H9 (cell line): ENCODE measurements around the gene PEDS1. TPM values are rescaled to one million over a fixed set of nuclear protein-coding genes. Genes with fewer than 3 reads are reported as not detected.

Experiments
- DNase-seq: peaks from one replicate; pipeline ENCODE4 v3.0.0-alpha.2; 2017
- H2AFZ ChIP-seq: one replicate; pipeline ENCODE4 v1.6.1; 2013; ENCODE audit warnings: mild to moderate bottlenecking, low read length, control low read depth, moderate library complexity
- H2AK5ac ChIP-seq: 2 replicates; pipeline ENCODE4 v1.6.1; 2013; ENCODE audit warnings: low read length, control low read depth, mixed read lengths; ENCODE audit not compliant: insufficient read length
- H2BK120ac ChIP-seq: one replicate; pipeline ENCODE4 v1.6.1; 2013; ENCODE audit warnings: low read depth, mild to moderate bottlenecking, low read length, control low read depth, inconsistent platforms; ENCODE audit not compliant: poor library complexity, severe bottlenecking
- H2BK12ac ChIP-seq: 2 replicates; pipeline ENCODE4 v1.6.1; 2013; ENCODE audit warnings: low read length, control low read depth, mixed read lengths, low read depth; ENCODE audit not compliant: insufficient read length
- H2BK15ac ChIP-seq: 2 replicates; pipeline ENCODE4 v1.6.1; 2013; ENCODE audit warnings: low read depth, low read length, control low read depth
- H2BK20ac ChIP-seq: one replicate; pipeline ENCODE4 v1.6.1; 2013; ENCODE audit warnings: low read depth, mild to moderate bottlenecking, low read length, control low read depth, inconsistent platforms; ENCODE audit not compliant: poor library complexity, severe bottlenecking
- H2BK5ac ChIP-seq: 2 replicates; pipeline ENCODE4 v1.6.1; 2013; ENCODE audit warnings: low read length, control low read depth, mixed read lengths; ENCODE audit not compliant: insufficient read length
- H3K14ac ChIP-seq: 2 replicates; pipeline ENCODE4 v1.6.1; 2013; ENCODE audit warnings: low read length, control low read depth; ENCODE audit not compliant: insufficient read depth
- H3K18ac ChIP-seq: 2 replicates; pipeline ENCODE4 v1.6.1; 2013; ENCODE audit warnings: low read depth, mild to moderate bottlenecking, mixed read lengths, low read length, control low read depth; ENCODE audit not compliant: insufficient read length
- H3K23ac ChIP-seq: 2 replicates; pipeline ENCODE4 v1.6.1; 2013; ENCODE audit warnings: low read length, control low read depth, mixed read lengths, low read depth; ENCODE audit not compliant: insufficient read length
- H3K23me2 ChIP-seq: 2 replicates; pipeline ENCODE4 v1.6.1; 2013; ENCODE audit warnings: low read depth, mild to moderate bottlenecking, mixed read lengths, low read length, control low read depth; ENCODE audit not compliant: insufficient read length, poor library complexity, severe bottlenecking
- H3K27ac ChIP-seq: 2 replicates; pipeline ENCODE4 v1.5.1; 2013; ENCODE audit warnings: low read length, control low read depth, mixed read lengths, low read depth; ENCODE audit not compliant: insufficient read length
- H3K27me3 ChIP-seq: 2 replicates; pipeline ENCODE4 v1.6.1; 2013; ENCODE audit warnings: low read length, control low read depth, inconsistent platforms; ENCODE audit not compliant: insufficient read depth
- H3K4ac ChIP-seq: 2 replicates; pipeline ENCODE4 v1.6.1; 2013; ENCODE audit warnings: low read depth, mild to moderate bottlenecking, control low read depth, inconsistent platforms, low read length, moderate library complexity
- H3K4me1 ChIP-seq: 2 replicates; pipeline ENCODE4 v1.6.1; 2013; ENCODE audit warnings: low read length, control low read depth, inconsistent platforms; ENCODE audit not compliant: insufficient read depth
- H3K4me2 ChIP-seq: 2 replicates; pipeline ENCODE4 v1.6.1; 2013; ENCODE audit warnings: low read length, control low read depth, mixed read lengths; ENCODE audit not compliant: insufficient read length, insufficient read depth
- H3K56ac ChIP-seq: 2 replicates; pipeline ENCODE4 v1.6.1; 2013; ENCODE audit warnings: low read depth, mild to moderate bottlenecking, mixed read lengths, low read length, control low read depth; ENCODE audit not compliant: insufficient read length
- H3K79me1 ChIP-seq: 2 replicates; pipeline ENCODE4 v1.6.1; 2013; ENCODE audit warnings: low read depth, mild to moderate bottlenecking, moderate library complexity, low read length, control low read depth, inconsistent platforms; ENCODE audit not compliant: insufficient read depth, poor library complexity, severe bottlenecking
- H3K79me2 ChIP-seq: 2 replicates; pipeline ENCODE4 v1.6.1; 2013; ENCODE audit warnings: low read length, control low read depth, inconsistent platforms; ENCODE audit not compliant: insufficient read depth
- H3K9ac ChIP-seq: 2 replicates; pipeline ENCODE4 v1.6.1; 2013; ENCODE audit warnings: low read length, control low read depth, mixed read lengths; ENCODE audit not compliant: insufficient read length; ENCODE audit errors: extremely low read depth
- H3K9me3 ChIP-seq: one replicate; pipeline ENCODE4 v1.6.1; 2013; ENCODE audit warnings: low read depth, low read length, inconsistent platforms; ENCODE audit not compliant: control insufficient read depth
- H3T11ph ChIP-seq: one replicate; pipeline ENCODE4 v1.6.1; 2013; ENCODE audit warnings: mild to moderate bottlenecking, low read length, control low read depth, inconsistent platforms
- H4K20me1 ChIP-seq: one replicate; pipeline ENCODE4 v1.6.1; 2013; ENCODE audit not compliant: control insufficient read depth, insufficient read length, insufficient read depth
- H4K5ac ChIP-seq: 2 replicates; pipeline ENCODE4 v1.6.1; 2013; ENCODE audit warnings: low read depth, mild to moderate bottlenecking, mixed read lengths, low read length, control low read depth; ENCODE audit not compliant: insufficient read length
- H4K8ac ChIP-seq: replicated peaks from 2 replicates; pipeline ENCODE4 v1.6.1; 2013; ENCODE audit warnings: low read length, control low read depth, mixed read lengths, low read depth; ENCODE audit not compliant: insufficient read length
- H4K91ac ChIP-seq: 2 replicates; pipeline ENCODE4 v1.6.1; 2013; ENCODE audit warnings: low read depth, mild to moderate bottlenecking, moderate library complexity, mixed read lengths, low read length, control low read depth; ENCODE audit not compliant: insufficient read length
- H3K27ac Mint-ChIP-seq, 3 experiments: 2 replicates in 2 of 3; 3 replicates in 1 of 3; pipeline ENCODE4 v1.8.0; 2020 to 2021; ENCODE audit warnings: mixed read lengths in 3 of 3, mild to moderate bottlenecking in 1 of 3, moderate library complexity in 1 of 3
- H3K27me3 Mint-ChIP-seq: 2 replicates; pipeline ENCODE4 v1.8.0; 2021; ENCODE audit warnings: low read depth, mild to moderate bottlenecking, moderate library complexity, mixed read lengths
- H3K36me3 Mint-ChIP-seq, 3 experiments: 2 replicates in 2 of 3; 3 replicates in 1 of 3; pipeline ENCODE4 v1.8.0; 2020 to 2021; ENCODE audit warnings: low read depth in 3 of 3, mixed read lengths in 3 of 3; ENCODE audit not compliant: insufficient read depth in 1 of 3
- H3K4me1 Mint-ChIP-seq, 2 experiments: 2 replicates each; pipeline ENCODE4 v1.8.0; 2020; ENCODE audit warnings: mixed read lengths in 2 of 2
- H3K4me3 Mint-ChIP-seq, 2 experiments: 2 replicates in 1 of 2; 3 replicates in 1 of 2; pipeline ENCODE4 v1.8.0; 2020 to 2021; ENCODE audit warnings: mild to moderate bottlenecking in 2 of 2, mixed read lengths in 2 of 2, moderate library complexity in 1 of 2
- H3K9me3 Mint-ChIP-seq, 2 experiments: 2 replicates in 1 of 2; 3 replicates in 1 of 2; pipeline ENCODE4 v1.8.0; 2020; ENCODE audit warnings: mild to moderate bottlenecking in 2 of 2, mixed read lengths in 2 of 2, moderate library complexity in 1 of 2
- CTCF ChIP-seq: fragments of 200-600 bp; sonication (generic); conservative IDR thresholded peaks from 3 replicates; pipeline ENCODE4 v1.8.0; 2021; ENCODE audit warnings: antibody characterized with exemption, mild to moderate bottlenecking
- WGBS: extraction: QIAGEN DNeasy Blood & Tissue Kit; methylation state at CpG from one replicate; pipeline ENCODE4 v1.1.7; 2013; ENCODE audit warnings: missing lambda C conversion rate, low lambda C conversion rate, mixed read lengths; ENCODE audit not compliant: insufficient read length; ENCODE audit errors: extremely low coverage; 5-methylcytosine and 5-hydroxymethylcytosine counted together
- total RNA-seq: library from RNA; stranded (reverse); gene quantifications from 2 replicates; pipeline ENCODE4 v1.2.1, GENCODE V29; 2021

The PEDS1 gene
- total RNA-seq, 1 experiment from 2014 or later: 29.3 TPM

GRCh38 chr20:50182346-50182745 is 28.8 kb upstream of the PEDS1 start:
- Histone ChIP-seq H4K91ac (no peak overlapping the region), H3K23ac (no peak overlapping the region), H2BK15ac (no peak overlapping the region), H3K4ac (no peak overlapping the region), H3K79me2 (no peaks in the 10 kb centered on the region), H3K79me1 (no peaks in the 10 kb centered on the region), H3K23me2 (no peaks in the 10 kb centered on the region), H3T11ph (no peak overlapping the region), H3K18ac (no peak overlapping the region), H4K8ac (no peak overlapping the region), H2BK20ac (no peak overlapping the region), H2BK5ac (no peak overlapping the region), H3K4me2 (no peak overlapping the region), H3K27me3 (no peaks in the 10 kb centered on the region), H3K9ac (no peak overlapping the region), H3K56ac (no peak overlapping the region), H2BK12ac (no peak overlapping the region), H2BK120ac (no peak overlapping the region), H4K5ac (no peak overlapping the region), H3K9me3 (no peaks in the 10 kb centered on the region), H2AK5ac (no peak overlapping the region), H3K14ac (no peak overlapping the region), H3K27ac (no peak overlapping the region), H3K4me1 (no peaks in the 10 kb centered on the region), H4K20me1 (no peaks in the 10 kb centered on the region), H2AFZ (no peak overlapping the region)
- no peak for TF ChIP-seq CTCF
- H3K27me3 Mint-ChIP-seq: peaks cover 11% of the 10 kb centered on the region
- H3K4me3 Mint-ChIP-seq: no peak overlapping the region
- peaks cover 8 to 22% of the 10 kb centered on the region in 2 experiments for H3K4me1 Mint-ChIP-seq
- no CpG with 5 or more reads among the region's 2 CpGs for WGBS
- no peaks in the 10 kb centered on the region for H3K36me3 Mint-ChIP-seq
- DNase-seq: no peak
- H3K9me3 Mint-ChIP-seq: no peaks in the 10 kb centered on the region; a peak in 3 of 5 replicates
- no peak overlapping the region for H3K27ac Mint-ChIP-seq
